ENCODE measurements around the gene PROS1.
"Not testable (repeated sequence)": the region's sequence is repeated elsewhere in the genome, so short reads cannot be mapped to it uniquely, and the experiment has no call there.

PROS1 gene

DNA sequence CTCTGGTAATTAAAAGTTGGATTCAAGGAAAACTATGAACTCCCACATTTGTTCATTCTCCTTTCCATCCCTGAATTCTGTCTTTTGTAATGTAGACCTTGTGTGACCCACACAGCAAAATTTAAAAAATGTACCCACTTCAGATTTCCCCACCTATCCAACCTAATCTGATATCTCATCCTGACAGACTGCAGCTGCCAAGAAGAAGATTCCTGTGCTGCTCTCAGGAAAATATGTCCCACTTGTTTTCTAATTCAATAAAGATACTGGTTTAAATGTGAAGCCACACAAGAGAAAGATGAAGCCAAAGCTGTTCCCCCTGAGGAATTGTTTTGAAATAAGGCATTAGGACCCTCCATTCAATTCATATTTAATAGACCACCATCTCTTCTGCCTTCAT, 100.3 kb downstream of the PROS1 start:
- TF ChIP-seq ISL1 (CRISPR knock-in tag; IDR thresholded peaks at IDR 0.05): 0 out of 2 replicates have a peak, but pooled peaks have one; percentile 14
- ATAC-seq: peak; percentile 50

DNA sequence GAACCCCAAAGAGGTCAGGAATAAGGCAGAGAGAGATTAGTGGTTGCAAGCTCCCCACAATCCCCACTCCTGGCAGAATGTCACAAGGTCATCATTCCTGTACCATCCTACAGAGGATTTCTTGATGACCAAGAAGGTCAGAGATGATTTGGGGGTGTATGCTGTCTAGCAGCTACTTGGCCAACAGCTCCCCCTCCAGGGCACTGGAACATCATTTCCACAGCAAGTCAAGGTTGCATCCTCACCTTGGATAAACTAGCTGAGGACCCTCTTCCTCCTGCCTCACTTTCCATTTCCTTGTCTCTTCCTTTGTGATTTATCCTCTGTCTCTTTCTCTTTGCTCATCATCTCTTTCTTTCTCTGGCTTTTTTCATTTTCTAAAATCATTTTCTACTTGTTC, 106.3 kb downstream of the PROS1 start:
- no peak for ATAC-seq
- TF ChIP-seq ISL1 (CRISPR knock-in tag; IDR thresholded peaks at IDR 0.05): no peak
- TF ChIP-seq TCF4 (CRISPR knock-in tag; IDR thresholded peaks at IDR 0.05; ENCODE audit: borderline replicate concordance): no peak
- TF ChIP-seq, protein P1, sequence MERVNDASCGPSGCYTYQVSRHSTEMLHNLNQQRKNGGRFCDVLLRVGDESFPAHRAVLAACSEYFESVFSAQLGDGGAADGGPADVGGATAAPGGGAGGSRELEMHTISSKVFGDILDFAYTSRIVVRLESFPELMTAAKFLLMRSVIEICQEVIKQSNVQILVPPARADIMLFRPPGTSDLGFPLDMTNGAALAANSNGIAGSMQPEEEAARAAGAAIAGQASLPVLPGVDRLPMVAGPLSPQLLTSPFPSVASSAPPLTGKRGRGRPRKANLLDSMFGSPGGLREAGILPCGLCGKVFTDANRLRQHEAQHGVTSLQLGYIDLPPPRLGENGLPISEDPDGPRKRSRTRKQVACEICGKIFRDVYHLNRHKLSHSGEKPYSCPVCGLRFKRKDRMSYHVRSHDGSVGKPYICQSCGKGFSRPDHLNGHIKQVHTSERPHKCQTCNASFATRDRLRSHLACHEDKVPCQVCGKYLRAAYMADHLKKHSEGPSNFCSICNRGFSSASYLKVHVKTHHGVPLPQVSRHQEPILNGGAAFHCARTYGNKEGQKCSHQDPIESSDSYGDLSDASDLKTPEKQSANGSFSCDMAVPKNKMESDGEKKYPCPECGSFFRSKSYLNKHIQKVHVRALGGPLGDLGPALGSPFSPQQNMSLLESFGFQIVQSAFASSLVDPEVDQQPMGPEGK (CRISPR knock-in tag; IDR thresholded peaks at IDR 0.05; ENCODE audit: borderline replicate concordance): no peak
- no peak for TF ChIP-seq OSR1 (CRISPR knock-in tag; IDR thresholded peaks at IDR 0.05)
- no peak for TF ChIP-seq ZFP3 (CRISPR knock-in tag; IDR thresholded peaks at IDR 0.05)
- no peak for TF ChIP-seq CSDC2 (CRISPR knock-in tag; IDR thresholded peaks at IDR 0.05)
- TF ChIP-seq RARB (CRISPR knock-in tag; IDR thresholded peaks at IDR 0.05): no peak

DNA sequence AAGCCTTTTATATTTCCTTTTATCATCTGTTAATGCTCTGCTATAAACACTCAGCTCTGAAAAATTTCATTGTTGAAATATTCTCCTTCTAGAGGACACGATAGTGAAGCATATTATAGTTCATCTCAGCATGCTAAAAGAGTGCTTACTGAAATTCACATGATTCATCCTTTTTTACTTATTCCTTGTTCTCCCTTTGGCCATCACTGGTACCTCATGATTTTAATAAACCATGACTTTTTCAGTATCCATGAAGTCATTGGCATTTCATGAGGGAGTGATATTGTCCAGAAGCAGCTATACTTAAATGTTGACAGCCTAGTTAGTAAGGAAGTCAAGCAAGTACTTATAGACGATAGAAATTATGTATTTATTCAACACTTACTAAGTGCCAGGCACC, 112.7 kb downstream of the PROS1 start:
- ATAC-seq: no peak
- no peak for TF ChIP-seq ZNF70 (CRISPR knock-in tag; IDR thresholded peaks at IDR 0.05)

DNA sequence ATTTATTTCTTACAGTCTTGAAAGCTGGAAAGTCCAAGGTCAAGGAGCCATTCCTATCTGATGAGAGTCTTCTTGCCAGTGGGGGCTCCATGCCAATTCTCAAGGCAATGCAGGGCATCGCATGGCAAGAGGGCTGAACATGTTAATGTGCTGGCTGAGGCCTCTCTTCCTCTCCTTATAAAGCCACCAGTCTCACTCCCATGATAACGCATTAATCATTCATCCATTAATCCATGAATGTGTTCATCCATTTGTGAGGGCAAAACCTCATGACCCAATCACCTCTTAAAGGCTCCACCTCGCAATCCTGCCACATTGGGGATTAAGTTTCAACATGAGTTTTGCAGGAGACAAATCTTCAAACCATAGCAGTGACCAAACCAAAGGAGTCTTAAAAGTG, 118.3 kb downstream of the PROS1 start:
- no peak for ATAC-seq
- TF ChIP-seq OSR1 (CRISPR knock-in tag; IDR thresholded peaks at IDR 0.05): no peak
- TF ChIP-seq, protein P2, sequence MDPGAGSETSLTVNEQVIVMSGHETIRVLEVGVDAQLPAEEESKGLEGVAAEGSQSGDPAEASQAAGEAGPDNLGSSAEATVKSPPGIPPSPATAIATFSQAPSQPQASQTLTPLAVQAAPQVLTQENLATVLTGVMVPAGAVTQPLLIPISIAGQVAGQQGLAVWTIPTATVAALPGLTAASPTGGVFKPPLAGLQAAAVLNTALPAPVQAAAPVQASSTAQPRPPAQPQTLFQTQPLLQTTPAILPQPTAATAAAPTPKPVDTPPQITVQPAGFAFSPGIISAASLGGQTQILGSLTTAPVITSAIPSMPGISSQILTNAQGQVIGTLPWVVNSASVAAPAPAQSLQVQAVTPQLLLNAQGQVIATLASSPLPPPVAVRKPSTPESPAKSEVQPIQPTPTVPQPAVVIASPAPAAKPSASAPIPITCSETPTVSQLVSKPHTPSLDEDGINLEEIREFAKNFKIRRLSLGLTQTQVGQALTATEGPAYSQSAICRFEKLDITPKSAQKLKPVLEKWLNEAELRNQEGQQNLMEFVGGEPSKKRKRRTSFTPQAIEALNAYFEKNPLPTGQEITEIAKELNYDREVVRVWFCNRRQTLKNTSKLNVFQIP (CRISPR knock-in tag; IDR thresholded peaks at IDR 0.05; ENCODE audit: borderline replicate concordance, low read depth): no peak
- TF ChIP-seq PPARA (CRISPR knock-in tag; IDR thresholded peaks at IDR 0.05; ENCODE audit: borderline replicate concordance): no peak
- TF ChIP-seq ZC3H10 (CRISPR knock-in tag; IDR thresholded peaks at IDR 0.05): no peak
- no peak for TF ChIP-seq TOX (CRISPR knock-in tag; IDR thresholded peaks at IDR 0.05; ENCODE audit: borderline replicate concordance)
- no peak for TF ChIP-seq BACH2 (CRISPR knock-in tag; IDR thresholded peaks at IDR 0.05; ENCODE audit: borderline replicate concordance)
- TF ChIP-seq CSDC2 (CRISPR knock-in tag; IDR thresholded peaks at IDR 0.05): no peak
- TF ChIP-seq, protein P3, sequence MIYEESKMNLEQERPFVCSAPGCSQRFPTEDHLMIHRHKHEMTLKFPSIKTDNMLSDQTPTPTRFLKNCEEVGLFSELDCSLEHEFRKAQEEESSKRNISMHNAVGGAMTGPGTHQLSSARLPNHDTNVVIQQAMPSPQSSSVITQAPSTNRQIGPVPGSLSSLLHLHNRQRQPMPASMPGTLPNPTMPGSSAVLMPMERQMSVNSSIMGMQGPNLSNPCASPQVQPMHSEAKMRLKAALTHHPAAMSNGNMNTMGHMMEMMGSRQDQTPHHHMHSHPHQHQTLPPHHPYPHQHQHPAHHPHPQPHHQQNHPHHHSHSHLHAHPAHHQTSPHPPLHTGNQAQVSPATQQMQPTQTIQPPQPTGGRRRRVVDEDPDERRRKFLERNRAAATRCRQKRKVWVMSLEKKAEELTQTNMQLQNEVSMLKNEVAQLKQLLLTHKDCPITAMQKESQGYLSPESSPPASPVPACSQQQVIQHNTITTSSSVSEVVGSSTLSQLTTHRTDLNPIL (CRISPR knock-in tag; IDR thresholded peaks at IDR 0.05; ENCODE audit: low read depth): no peak
- no peak for TF ChIP-seq ZFP30 (CRISPR knock-in tag; IDR thresholded peaks at IDR 0.05)
- no peak for TF ChIP-seq ZNF70 (CRISPR knock-in tag; IDR thresholded peaks at IDR 0.05)
- TF ChIP-seq RARB (CRISPR knock-in tag; IDR thresholded peaks at IDR 0.05): no peak
- TF ChIP-seq ZFP3 (CRISPR knock-in tag; IDR thresholded peaks at IDR 0.05): no peak
- TF ChIP-seq, protein P1 (CRISPR knock-in tag; IDR thresholded peaks at IDR 0.05; ENCODE audit: borderline replicate concordance): no peak
- TF ChIP-seq ZNF8 (CRISPR knock-in tag; IDR thresholded peaks at IDR 0.05): no peak
- TF ChIP-seq ARNTL (CRISPR knock-in tag; IDR thresholded peaks at IDR 0.05; ENCODE audit: borderline replicate concordance, low read depth): no peak

DNA sequence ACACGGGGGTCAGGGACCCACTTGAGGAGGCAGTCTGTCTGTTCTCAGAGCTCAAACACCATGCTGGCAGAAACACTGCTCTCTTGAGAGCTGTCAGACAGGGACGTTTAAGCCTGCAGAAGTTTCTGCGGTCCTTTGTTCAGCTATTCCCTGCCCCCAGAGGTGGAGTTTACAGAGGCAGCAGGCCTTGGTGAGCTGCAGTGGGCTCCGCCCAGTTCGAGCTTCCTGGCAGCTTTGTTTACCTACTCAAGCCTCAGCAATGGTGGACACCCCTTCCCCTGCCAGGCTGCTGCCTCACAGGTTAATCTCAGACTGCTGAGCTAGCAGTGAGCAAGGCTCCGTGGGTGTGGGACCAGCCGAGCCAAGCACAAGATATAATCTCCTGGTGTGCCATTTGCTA, 121.5 kb downstream of the PROS1 start:
- not testable (repeated sequence) for ATAC-seq

DNA sequence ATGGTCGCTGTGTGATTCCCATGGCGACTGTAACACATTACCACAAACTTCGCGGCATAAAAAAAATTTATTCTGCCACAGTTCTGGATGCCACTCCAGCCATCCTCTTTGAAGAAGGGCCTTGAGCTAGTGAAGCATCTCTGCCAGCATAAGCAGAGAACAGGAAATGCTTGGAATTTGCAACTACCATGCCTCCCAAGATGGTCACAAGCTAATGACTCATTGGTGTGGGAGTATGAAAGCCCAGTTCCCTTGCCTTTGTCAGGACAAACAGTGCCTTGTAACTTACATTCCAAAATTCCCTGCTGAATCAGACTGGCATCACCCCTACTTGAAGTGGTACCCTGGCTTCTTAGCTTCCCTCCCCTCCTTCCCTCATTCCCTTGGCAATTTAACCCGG, 129.7 kb downstream of the PROS1 start:
- peak; percentile 95 for ATAC-seq
- TF ChIP-seq SNAI2 (CRISPR knock-in tag; IDR thresholded peaks at IDR 0.05): no peak
- no peak for TF ChIP-seq ZNF70 (CRISPR knock-in tag; IDR thresholded peaks at IDR 0.05)
- TF ChIP-seq CSDC2 (CRISPR knock-in tag; IDR thresholded peaks at IDR 0.05): no peak
- no peak for TF ChIP-seq ZC3H10 (CRISPR knock-in tag; IDR thresholded peaks at IDR 0.05)
- TF ChIP-seq, protein P2 (CRISPR knock-in tag; IDR thresholded peaks at IDR 0.05; ENCODE audit: borderline replicate concordance, low read depth): no peak
- no peak for TF ChIP-seq ARNTL (CRISPR knock-in tag; IDR thresholded peaks at IDR 0.05; ENCODE audit: borderline replicate concordance, low read depth)
- TF ChIP-seq, protein P4, sequence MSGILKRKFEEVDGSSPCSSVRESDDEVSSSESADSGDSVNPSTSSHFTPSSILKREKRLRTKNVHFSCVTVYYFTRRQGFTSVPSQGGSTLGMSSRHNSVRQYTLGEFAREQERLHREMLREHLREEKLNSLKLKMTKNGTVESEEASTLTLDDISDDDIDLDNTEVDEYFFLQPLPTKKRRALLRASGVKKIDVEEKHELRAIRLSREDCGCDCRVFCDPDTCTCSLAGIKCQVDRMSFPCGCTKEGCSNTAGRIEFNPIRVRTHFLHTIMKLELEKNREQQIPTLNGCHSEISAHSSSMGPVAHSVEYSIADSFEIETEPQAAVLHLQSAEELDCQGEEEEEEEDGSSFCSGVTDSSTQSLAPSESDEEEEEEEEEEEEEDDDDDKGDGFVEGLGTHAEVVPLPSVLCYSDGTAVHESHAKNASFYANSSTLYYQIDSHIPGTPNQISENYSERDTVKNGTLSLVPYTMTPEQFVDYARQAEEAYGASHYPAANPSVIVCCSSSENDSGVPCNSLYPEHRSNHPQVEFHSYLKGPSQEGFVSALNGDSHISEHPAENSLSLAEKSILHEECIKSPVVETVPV (CRISPR knock-in tag; IDR thresholded peaks at IDR 0.05): no peak
- no peak for TF ChIP-seq OSR1 (CRISPR knock-in tag; IDR thresholded peaks at IDR 0.05)
- TF ChIP-seq ZNF8 (CRISPR knock-in tag; IDR thresholded peaks at IDR 0.05): no peak
- TF ChIP-seq, protein P3 (CRISPR knock-in tag; IDR thresholded peaks at IDR 0.05; ENCODE audit: low read depth): no peak
- TF ChIP-seq GLIS3 (CRISPR knock-in tag; IDR thresholded peaks at IDR 0.05): no peak
